Liver (tissue), 9 donors: ENCODE data around the gene CYP4F22. TPM values are rescaled to one million over a fixed set of nuclear protein-coding genes. Genes with fewer than 3 reads are reported as not detected.

Experiments
- DNase-seq: peaks from one replicate; pipeline ENCODE4 v3.0.0-alpha.2; 2017; ENCODE audit warnings: low spot score
- H3K27ac ChIP-seq, 2 donors: one replicate each; pipeline ENCODE4 v1.7.0; 2013; ENCODE audit warnings: inconsistent platforms in 2 of 2, low read length in 2 of 2, control low read depth in 1 of 2, low read depth in 1 of 2, mild to moderate bottlenecking in 1 of 2
- H3K27me3 ChIP-seq, 4 donors: one replicate each; pipeline versions ENCODE4 v1.6.1 to v1.7.0; 2013; ENCODE audit warnings: low read length in 3 of 4, inconsistent platforms in 1 of 4, mild to moderate bottlenecking in 1 of 4, moderate library complexity in 1 of 4; ENCODE audit not compliant: control insufficient read depth in 4 of 4, insufficient read depth in 4 of 4
- H3K36me3 ChIP-seq, 4 donors: one replicate each; pipeline versions ENCODE4 v1.6.1 to v1.7.0; 2013; ENCODE audit warnings: low read length in 3 of 4, mild to moderate bottlenecking in 3 of 4, low read depth in 1 of 4, moderate library complexity in 1 of 4; ENCODE audit not compliant: control insufficient read depth in 4 of 4, insufficient read depth in 3 of 4
- H3K4me1 ChIP-seq, 4 donors: one replicate each; pipeline versions ENCODE4 v1.6.1 to v1.7.0; 2013; ENCODE audit warnings: low read length in 3 of 4, mild to moderate bottlenecking in 3 of 4, moderate library complexity in 1 of 4; ENCODE audit not compliant: control insufficient read depth in 4 of 4, insufficient read depth in 4 of 4
- H3K4me3 ChIP-seq, 3 donors: one replicate each; pipeline versions ENCODE4 v1.6.1 to v1.7.0; 2013; ENCODE audit warnings: low read length in 3 of 3, control low read depth in 1 of 3, low read depth in 1 of 3, mild to moderate bottlenecking in 1 of 3
- H3K9ac ChIP-seq, 2 donors: one replicate each; pipeline ENCODE4 v1.7.0; 2013; ENCODE audit warnings: low read length in 2 of 2, mild to moderate bottlenecking in 2 of 2, moderate library complexity in 2 of 2, control low read depth in 1 of 2, low read depth in 1 of 2
- H3K9me3 ChIP-seq, 4 donors: one replicate each; pipeline versions ENCODE4 v1.6.1 to v1.7.0; 2013; ENCODE audit warnings: low read length in 3 of 4; ENCODE audit not compliant: control insufficient read depth in 4 of 4
- CTCF ChIP-seq: fragments of 150-350 bp; IDR thresholded peaks from 2 replicates; pipeline ENCODE4 v1.5.1; 2017; ENCODE audit warnings: improper control_type of control experiment, low read depth, low read length; ENCODE audit not compliant: missing input control
- EGR1 ChIP-seq, 2 donors: IDR thresholded peaks; 2 replicates each; pipeline ENCODE4 v1.6.1; 2016 to 2018; ENCODE audit warnings: antibody characterized with exemption in 2 of 2, low read depth in 2 of 2
- FOXA1 ChIP-seq: IDR thresholded peaks from 2 replicates; pipeline ENCODE4 v1.6.1; 2016; ENCODE audit warnings: antibody characterized with exemption
- FOXA2 ChIP-seq: IDR thresholded peaks from 2 replicates; pipeline ENCODE4 v1.6.1; 2016; ENCODE audit warnings: antibody characterized with exemption
- GABPA ChIP-seq, 2 donors: IDR thresholded peaks in 1 of 2; conservative IDR thresholded peaks in 1 of 2; 2 replicates each; pipeline ENCODE4 v1.6.1; 2016; ENCODE audit warnings: antibody characterized with exemption in 2 of 2, mild to moderate bottlenecking in 1 of 2, moderate library complexity in 1 of 2
- HNF4A ChIP-seq, 2 donors: conservative IDR thresholded peaks; 2 replicates each; pipeline ENCODE4 v1.6.1; 2016; ENCODE audit warnings: antibody characterized with exemption in 2 of 2, mild to moderate bottlenecking in 2 of 2
- HNF4G ChIP-seq: IDR thresholded peaks from 2 replicates; pipeline ENCODE4 v1.6.1; 2016; ENCODE audit warnings: antibody characterized with exemption
- JUND ChIP-seq, 2 donors: IDR thresholded peaks; 2 replicates each; pipeline ENCODE4 v1.6.1; 2016; ENCODE audit warnings: antibody characterized with exemption in 2 of 2
- MAX ChIP-seq: IDR thresholded peaks from 2 replicates; pipeline ENCODE4 v1.6.1; 2016; ENCODE audit warnings: antibody characterized with exemption
- NR2F2 ChIP-seq: IDR thresholded peaks from 2 replicates; pipeline ENCODE4 v1.6.1; 2016; ENCODE audit warnings: antibody characterized with exemption
- RAD21 ChIP-seq, 2 donors: IDR thresholded peaks; 2 replicates each; pipeline ENCODE4 v1.6.1; 2016; ENCODE audit warnings: antibody characterized with exemption in 2 of 2, mild to moderate bottlenecking in 2 of 2
- REST ChIP-seq: IDR thresholded peaks from 2 replicates; pipeline ENCODE4 v1.6.1; 2016; ENCODE audit warnings: antibody characterized with exemption, mild to moderate bottlenecking
- RXRA ChIP-seq, 2 donors: IDR thresholded peaks; 2 replicates each; pipeline ENCODE4 v1.6.1; 2017 to 2018; ENCODE audit warnings: antibody characterized with exemption in 2 of 2, mild to moderate bottlenecking in 1 of 2
- SP1 ChIP-seq: IDR thresholded peaks from 2 replicates; pipeline ENCODE4 v1.6.1; 2018; ENCODE audit warnings: antibody characterized with exemption, mild to moderate bottlenecking
- TAF1 ChIP-seq: conservative IDR thresholded peaks from 2 replicates; pipeline ENCODE4 v1.6.1; 2016; ENCODE audit warnings: antibody characterized with exemption, mild to moderate bottlenecking
- WGBS: extraction: QIAGEN DNeasy Blood & Tissue Kit; methylation state at CpG from one replicate; pipeline ENCODE4 v1.1.7; 2013; 5-methylcytosine and 5-hydroxymethylcytosine counted together
- polyA plus RNA-seq, 2 donors: library from polyadenylated mRNA; stranded (reverse) in 1 of 2; unstranded in 1 of 2; fragments of 200-250 nt in 1 of 2; fragments of >200 nt in 1 of 2; fragmentation: Nextera tagmentation in 1 of 2; extraction: Ambion mirVana in 1 of 2; gene quantifications; one replicate each; pipeline versions ENCODE4 v1.2.1 to v1.2.3, GENCODE V29; 2013 to 2015
- total RNA-seq, 2 donors: library from RNA; depleted of rRNA; stranded (reverse); fragments of >200 nt; gene quantifications; one replicate each; pipeline ENCODE4 v1.2.3, GENCODE V29; 2014
- donor health status: healthy.
- donor health status: healthy.
- donor health status: healthy.
- donor health status: healthy.
- donor health status: healthy.

Gene CYP4F22
- total and polyA plus RNA-seq, 4 donors: 0.42 to 3.9 (median 1.9) TPM

- TF ChIP-seq HNF4A (conservative IDR thresholded peaks at IDR 0.05): no peak
- no peak for TF ChIP-seq CTCF
These were observed 79.3 kb downstream of the CYP4F22 start (continued) for GRCh38 chr19:15587663-15588062.

GRCh38 chr19:15588265-15588664, 79.9 kb downstream of the CYP4F22 start:
- H3K27me3 ChIP-seq: no peaks in the 10 kb centered on the region
- 88% methylated on average over 1 of the region's 1 CpG for WGBS
- peaks cover 0 to 7% (median 1%) of the 10 kb centered on the region in 4 donors for H3K9me3 ChIP-seq
- H3K9ac ChIP-seq: no peak overlapping the region
- no peak overlapping the region for H3K27ac ChIP-seq
- peaks cover 0 to 4% (median 4%) of the 10 kb centered on the region in 4 donors for H3K4me1 ChIP-seq
- TF ChIP-seq NR2F2 (no peak), TAF1 (no peak), RAD21 (IDR thresholded peaks at IDR 0.05) (no peak), EGR1 (IDR thresholded peaks at IDR 0.05; ENCODE audit: low read depth in 2 of 2) (no peak)
- H3K36me3 ChIP-seq: no peaks in the 10 kb centered on the region
- no peak for DNase-seq
- no peak overlapping the region for H3K4me3 ChIP-seq

GRCh38 chr19:15589760-15590451, 81.6 kb downstream of the CYP4F22 start:
- no peaks in the 10 kb centered on the region for H3K4me1 ChIP-seq
- DNase-seq: no peak

GRCh38 chr19:15591796-15592195, 83.5 kb downstream of the CYP4F22 start:
- no peak overlapping the region for H3K9ac ChIP-seq
- no peak for DNase-seq
- H3K27ac ChIP-seq: no peak overlapping the region
- 47% methylated on average over 4 of the region's 4 CpGs for WGBS
- no peak overlapping the region for H3K4me3 ChIP-seq
- peaks cover 0 to 7% (median 1%) of the 10 kb centered on the region in 4 donors for H3K9me3 ChIP-seq
- H3K36me3 ChIP-seq: no peaks in the 10 kb centered on the region
- no peaks in the 10 kb centered on the region for H3K27me3 ChIP-seq
- no peaks in the 10 kb centered on the region for H3K4me1 ChIP-seq
- TF ChIP-seq GABPA (IDR thresholded peaks at IDR 0.05 in 1 of 2, conservative IDR thresholded peaks at IDR 0.05 in 1 of 2): no peak
- no peak for TF ChIP-seq REST
- TF ChIP-seq RAD21 (IDR thresholded peaks at IDR 0.05): no peak
- no peak for TF ChIP-seq HNF4G
- no peak for TF ChIP-seq FOXA1
- TF ChIP-seq RXRA (IDR thresholded peaks at IDR 0.05): no peak
- no peak for TF ChIP-seq FOXA2
- TF ChIP-seq TAF1: no peak
- TF ChIP-seq CTCF: no peak
- TF ChIP-seq MAX: no peak
- no peak for TF ChIP-seq SP1
- TF ChIP-seq HNF4A (conservative IDR thresholded peaks at IDR 0.05): no peak
- no peak for TF ChIP-seq JUND (IDR thresholded peaks at IDR 0.05)

More at GRCh38 chr19:15589760-15590451, 81.6 kb downstream of the CYP4F22 start:
- TF ChIP-seq JUND (IDR thresholded peaks at IDR 0.05) (no peak), FOXA2 (no peak), RAD21 (IDR thresholded peaks at IDR 0.05) (no peak), MAX (no peak), FOXA1 (no peak), HNF4A (conservative IDR thresholded peaks at IDR 0.05) (no peak), EGR1 (IDR thresholded peaks at IDR 0.05; ENCODE audit: low read depth in 2 of 2) (no peak)
- no peaks in the 10 kb centered on the region for H3K27me3 ChIP-seq
- no peak overlapping the region for H3K4me3 ChIP-seq
- WGBS: 86% methylated on average over 5 of the region's 5 CpGs
- no peak overlapping the region for H3K27ac ChIP-seq
- H3K36me3 ChIP-seq: no peaks in the 10 kb centered on the region
- no peak overlapping the region for H3K9ac ChIP-seq
- H3K9me3 ChIP-seq: peaks cover 0 to 7% (median 1%) of the 10 kb centered on the region in 4 donors
